ENCODE results near the gene OTX1.

OTX1 gene

GRCh38 chr2:63092401-63092800 lies 41.8 kb downstream of the OTX1 start:
- no peak for TF ChIP-seq CTCF (IDR thresholded peaks at IDR 0.05)

DNA sequence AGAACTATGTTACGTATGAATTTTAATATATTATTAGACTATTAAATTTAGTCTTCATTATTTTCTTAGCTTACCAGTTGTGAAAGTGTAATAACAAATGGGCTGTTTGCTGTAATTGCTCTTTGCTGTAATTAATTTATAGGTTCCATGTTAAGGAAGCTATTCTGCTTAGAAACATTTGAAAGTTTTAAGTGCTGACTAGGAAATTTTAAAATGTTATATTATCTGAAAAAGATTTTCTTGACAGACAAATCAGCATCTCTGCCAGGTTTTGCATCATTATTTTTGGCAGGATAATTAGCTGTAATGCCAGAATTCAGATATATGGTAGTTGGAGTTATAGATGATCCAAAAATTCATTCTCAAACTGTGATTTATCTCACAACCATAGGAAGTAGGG lies 42.2 kb downstream of the OTX1 start:
- TF ChIP-seq CTCF (IDR thresholded peaks at IDR 0.05) = no peak

GRCh38 chr2:63093502-63093901 lies 42.9 kb downstream of the OTX1 start:
- no peak for TF ChIP-seq CTCF (IDR thresholded peaks at IDR 0.05)

DNA sequence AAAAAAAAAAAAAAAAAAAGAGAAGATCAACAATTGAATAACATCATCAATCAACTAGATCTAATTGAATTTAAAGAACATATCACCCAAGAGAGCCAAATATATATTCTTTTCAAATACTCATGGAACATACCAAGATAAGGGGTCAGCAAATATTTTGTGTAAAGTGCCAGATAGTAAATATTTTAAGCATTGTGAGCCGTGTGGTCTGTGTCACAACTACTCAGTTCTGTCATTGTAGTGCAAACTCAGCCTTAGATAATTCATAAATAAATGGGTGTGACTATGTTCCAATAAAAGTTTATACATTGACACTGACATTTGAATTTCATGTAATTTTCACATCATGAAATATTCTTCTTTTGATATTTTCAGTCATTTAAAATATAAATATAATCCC lies 45.9 kb downstream of the OTX1 start:
- no peak for TF ChIP-seq CTCF (IDR thresholded peaks at IDR 0.05)

GRCh38 chr2:63099032-63099431 lies 48.4 kb downstream of the OTX1 start:
- TF ChIP-seq CTCF (IDR thresholded peaks at IDR 0.05) = no peak

DNA sequence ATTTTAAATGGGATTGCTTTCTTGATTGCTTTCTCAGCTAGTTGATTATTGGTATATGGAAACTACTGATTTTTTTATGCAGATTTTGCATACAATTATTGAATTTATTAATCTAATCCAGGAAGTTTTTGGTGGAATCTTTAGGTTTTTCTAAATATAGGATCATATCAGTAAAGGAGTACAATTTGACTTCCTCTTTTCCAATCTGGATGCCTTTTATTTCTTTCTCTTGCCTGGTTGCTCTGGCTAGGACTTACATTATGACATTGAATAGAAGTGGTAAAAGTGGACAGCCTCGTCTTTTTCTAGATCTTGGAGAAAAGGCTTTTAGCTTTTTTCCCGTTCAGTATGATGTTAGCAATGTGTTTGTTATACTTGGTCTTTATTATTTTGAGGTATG lies 51.3 kb downstream of the OTX1 start:
- no peak for TF ChIP-seq CTCF (IDR thresholded peaks at IDR 0.05)

DNA sequence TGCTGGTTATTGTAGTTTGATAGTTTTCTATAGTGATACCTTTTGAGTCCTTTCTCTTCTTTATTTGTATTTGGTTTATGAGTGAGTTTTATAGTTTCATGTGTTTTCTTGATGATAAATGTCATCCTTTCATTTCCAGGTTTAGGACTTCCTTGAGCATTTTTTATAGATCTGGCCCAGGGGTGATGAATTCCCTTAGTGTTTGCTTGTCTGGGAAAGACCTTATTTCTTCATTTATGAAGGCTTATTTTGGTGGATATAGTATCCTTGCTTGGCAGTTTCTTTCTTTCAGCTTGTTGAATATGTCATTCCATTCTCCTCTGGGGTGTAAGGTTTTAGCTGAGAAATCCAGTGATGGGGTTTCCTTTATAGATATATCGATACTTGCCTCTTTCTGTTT lies 53.9 kb downstream of the OTX1 start:
- TF ChIP-seq CTCF (IDR thresholded peaks at IDR 0.05) = no peak
